ENCODE results near the gene KRT79.
A peak's percentile ranks its signal among the peaks of the same experiment; 100 is the strongest.
"Not testable (repeated sequence)": the region's sequence is repeated elsewhere in the genome, so short reads cannot be mapped to it uniquely, and the experiment has no call there.

The KRT79 gene

GRCh38 chr12:52860102-52860823, 26.2 kb upstream of the KRT79 start:
- peak; percentile 97 for DNase-seq (ENCODE audit: low read depth)
- no peak overlapping the region for H3K4me3 ChIP-seq (ENCODE audit: low read length)
- TF ChIP-seq, protein P1, sequence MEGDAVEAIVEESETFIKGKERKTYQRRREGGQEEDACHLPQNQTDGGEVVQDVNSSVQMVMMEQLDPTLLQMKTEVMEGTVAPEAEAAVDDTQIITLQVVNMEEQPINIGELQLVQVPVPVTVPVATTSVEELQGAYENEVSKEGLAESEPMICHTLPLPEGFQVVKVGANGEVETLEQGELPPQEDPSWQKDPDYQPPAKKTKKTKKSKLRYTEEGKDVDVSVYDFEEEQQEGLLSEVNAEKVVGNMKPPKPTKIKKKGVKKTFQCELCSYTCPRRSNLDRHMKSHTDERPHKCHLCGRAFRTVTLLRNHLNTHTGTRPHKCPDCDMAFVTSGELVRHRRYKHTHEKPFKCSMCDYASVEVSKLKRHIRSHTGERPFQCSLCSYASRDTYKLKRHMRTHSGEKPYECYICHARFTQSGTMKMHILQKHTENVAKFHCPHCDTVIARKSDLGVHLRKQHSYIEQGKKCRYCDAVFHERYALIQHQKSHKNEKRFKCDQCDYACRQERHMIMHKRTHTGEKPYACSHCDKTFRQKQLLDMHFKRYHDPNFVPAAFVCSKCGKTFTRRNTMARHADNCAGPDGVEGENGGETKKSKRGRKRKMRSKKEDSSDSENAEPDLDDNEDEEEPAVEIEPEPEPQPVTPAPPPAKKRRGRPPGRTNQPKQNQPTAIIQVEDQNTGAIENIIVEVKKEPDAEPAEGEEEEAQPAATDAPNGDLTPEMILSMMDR (IDR thresholded peaks at IDR 0.05; ENCODE audit: insufficient read depth, low read depth, low read length, missing control alignments): no peak

DNA sequence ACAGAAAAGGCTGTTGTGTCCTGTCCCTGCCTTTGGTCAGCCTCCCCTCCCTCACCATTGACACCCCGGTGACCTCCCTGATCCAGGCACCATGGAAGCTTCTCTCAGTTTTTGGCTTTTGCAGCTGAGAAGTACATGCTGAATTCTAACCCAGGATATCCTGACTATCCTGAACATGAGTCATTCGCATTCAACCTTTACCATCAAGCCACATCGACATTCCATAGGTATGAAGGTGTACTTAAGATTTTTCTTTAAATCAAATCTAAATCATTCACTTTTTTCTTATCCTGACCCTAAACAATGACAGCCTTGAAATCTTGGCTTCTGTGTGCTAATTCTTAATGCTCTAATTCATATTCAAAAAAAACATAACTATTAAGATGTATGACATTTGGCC, 23.4 kb upstream of the KRT79 start:
- H3K4me3 ChIP-seq (ENCODE audit: low read length): no peak overlapping the region
- TF ChIP-seq, protein P1 (IDR thresholded peaks at IDR 0.05; ENCODE audit: insufficient read depth, low read depth, low read length, missing control alignments): no peak
- DNase-seq (ENCODE audit: low read depth): peak; percentile 87

DNA sequence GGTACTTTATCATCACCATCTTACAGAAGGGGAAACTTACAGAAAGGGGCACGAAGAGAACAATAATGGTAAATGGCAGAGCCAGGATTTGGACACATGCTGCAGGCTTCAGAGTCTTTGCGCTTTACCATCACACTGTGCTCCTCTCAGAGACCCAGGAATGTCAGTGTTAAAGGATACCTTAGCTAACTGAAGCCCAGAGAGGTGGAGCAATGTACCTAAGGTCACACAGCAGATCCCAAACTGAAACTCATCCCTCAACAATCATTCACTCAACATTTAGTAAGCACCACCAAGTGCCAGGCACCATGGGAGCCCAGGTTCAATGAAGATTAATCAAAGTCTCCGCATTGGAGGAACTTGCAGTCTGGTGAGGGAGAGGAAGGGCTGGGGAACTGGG, 22.7 kb upstream of the KRT79 start:
- DNase-seq (ENCODE audit: low read depth): no peak
- TF ChIP-seq, protein P1 (IDR thresholded peaks at IDR 0.05; ENCODE audit: insufficient read depth, low read depth, low read length, missing control alignments): no peak
- no peak overlapping the region for H3K4me3 ChIP-seq (ENCODE audit: low read length)

GRCh38 chr12:52856077-52856476, 22.0 kb upstream of the KRT79 start:
- H3K4me3 ChIP-seq (ENCODE audit: low read length); DNase-seq (ENCODE audit: low read depth): not testable (repeated sequence)

DNA sequence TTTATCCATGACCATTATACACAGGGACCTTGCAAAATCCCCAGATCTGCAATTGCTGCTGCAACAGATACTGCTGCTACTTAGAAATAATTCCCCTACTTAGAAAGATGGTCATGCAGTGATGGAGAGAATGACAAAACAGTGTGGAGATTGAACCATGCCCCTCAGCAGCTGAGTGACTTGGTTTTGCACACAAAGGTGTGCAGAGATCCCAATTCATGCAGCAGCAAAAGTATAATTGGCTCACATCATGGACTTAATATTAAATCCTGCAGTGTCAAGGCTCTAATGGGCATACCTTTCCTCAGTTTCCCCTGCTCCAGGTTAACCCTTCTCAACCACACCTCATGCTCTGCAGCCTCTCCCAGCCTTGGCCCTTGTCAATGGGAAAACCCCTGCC, 17.7 kb upstream of the KRT79 start:
- TF ChIP-seq, protein P1 (IDR thresholded peaks at IDR 0.05; ENCODE audit: insufficient read depth, low read depth, low read length, missing control alignments): no peak
- no peak for DNase-seq (ENCODE audit: low read depth)
- no peak overlapping the region for H3K4me3 ChIP-seq (ENCODE audit: low read length)

- TF ChIP-seq, protein P1 (IDR thresholded peaks at IDR 0.05; ENCODE audit: insufficient read depth, low read depth, low read length, missing control alignments): no peak
- no peak for DNase-seq (ENCODE audit: low read depth)
- no peak overlapping the region for H3K4me3 ChIP-seq (ENCODE audit: low read length)
Observed at GRCh38 chr12:52850681-52851080, 16.6 kb upstream of the KRT79 start.

- TF ChIP-seq, protein P1 (IDR thresholded peaks at IDR 0.05; ENCODE audit: insufficient read depth, low read depth, low read length, missing control alignments): no peak
- DNase-seq (ENCODE audit: low read depth): no peak
Observed at GRCh38 chr12:52849511-52849910, 15.4 kb upstream of the KRT79 start.

More at GRCh38 chr12:52849511-52849910, 15.4 kb upstream of the KRT79 start:
- no peak overlapping the region for H3K4me3 ChIP-seq (ENCODE audit: low read length)
